ENCODE measurements around the gene MATR3.

DNA sequence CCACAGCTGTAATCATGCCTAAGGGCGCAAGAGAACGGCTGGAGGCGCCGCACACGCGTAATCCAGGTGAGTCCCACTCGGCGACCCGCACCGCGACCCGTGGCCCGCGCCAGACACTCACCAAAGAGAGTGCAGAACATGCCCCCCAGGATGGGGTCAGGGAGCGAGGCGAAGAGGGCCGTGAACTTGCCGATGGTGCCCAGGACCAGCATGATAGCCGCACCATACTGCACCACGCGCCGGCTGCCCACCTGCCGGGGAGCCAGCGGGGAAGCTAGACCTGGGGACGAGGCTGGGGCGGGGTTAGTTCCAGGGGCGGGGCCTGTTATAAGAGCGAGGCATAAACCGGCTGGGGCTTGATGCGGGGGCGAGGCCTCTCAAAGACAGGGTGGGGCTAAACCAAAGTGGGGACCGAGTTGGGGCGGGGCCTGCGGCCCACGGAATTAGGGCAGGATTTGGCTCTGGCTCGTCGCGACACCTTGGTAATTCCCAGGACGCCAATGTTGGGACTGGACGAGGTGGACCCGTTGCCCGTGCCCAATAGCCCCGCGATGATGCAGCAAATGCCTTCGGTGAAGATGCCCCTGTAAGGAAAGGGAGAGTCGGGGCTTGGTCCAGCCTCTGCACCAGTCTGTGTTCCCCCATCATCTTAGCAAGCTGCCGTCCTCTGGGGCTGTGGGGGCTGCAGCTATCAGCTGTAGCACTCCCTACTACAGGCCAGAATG lies 84.7 kb downstream of the MATR3 start:
- no peak for TF ChIP-seq SUZ12 (IDR thresholded peaks at IDR 0.05; ENCODE audit: extremely low read depth, insufficient read depth, insufficient read length)
- no peak for TF ChIP-seq YY1 (IDR thresholded peaks at IDR 0.05; ENCODE audit: insufficient read depth, insufficient read length)
- no peak for TF ChIP-seq ZNF274 (IDR thresholded peaks at IDR 0.05; ENCODE audit: low read depth, low read length)

Measured in NT2/D1 (cell line).